Measurements from ENCODE around the gene KCNT2. TPM values are rescaled to one million over a fixed set of nuclear protein-coding genes. Genes with fewer than 3 reads are reported as not detected.

Gene KCNT2
- total RNA-seq, 1 experiment from 2014 or later = 0.41 TPM

DNA sequence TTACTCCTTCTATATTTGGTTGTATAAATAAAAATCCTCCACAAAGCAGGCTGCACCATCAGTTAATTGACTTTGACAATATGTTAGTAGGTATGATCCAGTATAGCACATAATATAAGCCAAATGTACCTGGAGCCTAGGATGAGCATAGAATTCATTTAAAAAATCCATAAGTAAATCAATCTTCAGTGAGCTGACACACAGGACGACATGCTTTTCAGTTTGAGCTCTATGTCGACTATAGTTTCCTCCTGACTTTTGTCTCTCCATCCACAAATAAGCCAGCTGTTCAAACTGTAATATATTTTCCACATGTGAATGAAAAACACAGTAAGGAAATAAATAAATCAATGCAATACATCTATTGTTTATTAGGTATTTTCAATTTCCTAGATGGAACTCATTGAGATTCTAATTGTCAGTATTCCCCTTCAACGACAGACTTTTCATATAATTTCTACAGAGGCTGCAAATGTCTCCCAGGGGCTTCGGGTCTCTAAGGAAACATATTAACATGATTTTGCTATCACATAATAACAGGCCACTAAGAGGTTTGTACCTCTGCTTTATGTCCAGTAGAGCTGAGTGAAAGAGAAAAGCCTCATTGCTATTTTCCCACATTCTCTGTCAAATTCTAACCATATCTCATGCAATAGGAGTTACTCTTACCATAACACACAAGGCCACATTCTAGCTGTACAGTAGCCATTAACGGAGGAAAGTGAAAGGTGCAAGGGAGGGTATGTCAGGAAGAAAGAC is 180.1 kb downstream of the KCNT2 start:
- no peak for DNase-seq (ENCODE audit: low read depth, low spot score)
- H3K4me1 ChIP-seq (ENCODE audit: control insufficient read depth, insufficient read depth, low read length) = no peaks in the 10 kb centered on the region
- TF ChIP-seq TCF7L2 (IDR thresholded peaks at IDR 0.05; ENCODE audit: low read depth, low read length) (no peak), SIN3A (IDR thresholded peaks at IDR 0.05; ENCODE audit: borderline replicate concordance, insufficient read depth, low read depth, low read length) (no peak), POLR2AphosphoS5 (IDR thresholded peaks at IDR 0.05; ENCODE audit: low read depth, low read length) (no peak)
- TF ChIP-seq, protein P1, sequence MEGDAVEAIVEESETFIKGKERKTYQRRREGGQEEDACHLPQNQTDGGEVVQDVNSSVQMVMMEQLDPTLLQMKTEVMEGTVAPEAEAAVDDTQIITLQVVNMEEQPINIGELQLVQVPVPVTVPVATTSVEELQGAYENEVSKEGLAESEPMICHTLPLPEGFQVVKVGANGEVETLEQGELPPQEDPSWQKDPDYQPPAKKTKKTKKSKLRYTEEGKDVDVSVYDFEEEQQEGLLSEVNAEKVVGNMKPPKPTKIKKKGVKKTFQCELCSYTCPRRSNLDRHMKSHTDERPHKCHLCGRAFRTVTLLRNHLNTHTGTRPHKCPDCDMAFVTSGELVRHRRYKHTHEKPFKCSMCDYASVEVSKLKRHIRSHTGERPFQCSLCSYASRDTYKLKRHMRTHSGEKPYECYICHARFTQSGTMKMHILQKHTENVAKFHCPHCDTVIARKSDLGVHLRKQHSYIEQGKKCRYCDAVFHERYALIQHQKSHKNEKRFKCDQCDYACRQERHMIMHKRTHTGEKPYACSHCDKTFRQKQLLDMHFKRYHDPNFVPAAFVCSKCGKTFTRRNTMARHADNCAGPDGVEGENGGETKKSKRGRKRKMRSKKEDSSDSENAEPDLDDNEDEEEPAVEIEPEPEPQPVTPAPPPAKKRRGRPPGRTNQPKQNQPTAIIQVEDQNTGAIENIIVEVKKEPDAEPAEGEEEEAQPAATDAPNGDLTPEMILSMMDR (IDR thresholded peaks at IDR 0.05) = no peak
- TF ChIP-seq, protein P2, sequence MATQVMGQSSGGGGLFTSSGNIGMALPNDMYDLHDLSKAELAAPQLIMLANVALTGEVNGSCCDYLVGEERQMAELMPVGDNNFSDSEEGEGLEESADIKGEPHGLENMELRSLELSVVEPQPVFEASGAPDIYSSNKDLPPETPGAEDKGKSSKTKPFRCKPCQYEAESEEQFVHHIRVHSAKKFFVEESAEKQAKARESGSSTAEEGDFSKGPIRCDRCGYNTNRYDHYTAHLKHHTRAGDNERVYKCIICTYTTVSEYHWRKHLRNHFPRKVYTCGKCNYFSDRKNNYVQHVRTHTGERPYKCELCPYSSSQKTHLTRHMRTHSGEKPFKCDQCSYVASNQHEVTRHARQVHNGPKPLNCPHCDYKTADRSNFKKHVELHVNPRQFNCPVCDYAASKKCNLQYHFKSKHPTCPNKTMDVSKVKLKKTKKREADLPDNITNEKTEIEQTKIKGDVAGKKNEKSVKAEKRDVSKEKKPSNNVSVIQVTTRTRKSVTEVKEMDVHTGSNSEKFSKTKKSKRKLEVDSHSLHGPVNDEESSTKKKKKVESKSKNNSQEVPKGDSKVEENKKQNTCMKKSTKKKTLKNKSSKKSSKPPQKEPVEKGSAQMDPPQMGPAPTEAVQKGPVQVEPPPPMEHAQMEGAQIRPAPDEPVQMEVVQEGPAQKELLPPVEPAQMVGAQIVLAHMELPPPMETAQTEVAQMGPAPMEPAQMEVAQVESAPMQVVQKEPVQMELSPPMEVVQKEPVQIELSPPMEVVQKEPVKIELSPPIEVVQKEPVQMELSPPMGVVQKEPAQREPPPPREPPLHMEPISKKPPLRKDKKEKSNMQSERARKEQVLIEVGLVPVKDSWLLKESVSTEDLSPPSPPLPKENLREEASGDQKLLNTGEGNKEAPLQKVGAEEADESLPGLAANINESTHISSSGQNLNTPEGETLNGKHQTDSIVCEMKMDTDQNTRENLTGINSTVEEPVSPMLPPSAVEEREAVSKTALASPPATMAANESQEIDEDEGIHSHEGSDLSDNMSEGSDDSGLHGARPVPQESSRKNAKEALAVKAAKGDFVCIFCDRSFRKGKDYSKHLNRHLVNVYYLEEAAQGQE (IDR thresholded peaks at IDR 0.05; ENCODE audit: insufficient read depth in 1 of 2, low read depth in 2 of 2, low read length in 1 of 2) = no peak
- POLR2A ChIA-PET = no interaction called here
- H3K27me3 ChIP-seq (ENCODE audit: control insufficient read depth, insufficient read depth, low read length) = no peaks in the 10 kb centered on the region
- no peak overlapping the region for H3K27ac ChIP-seq (ENCODE audit: low read length)
- in situ Hi-C loops (cut with HindIII; ENCODE audit: low pct_unique_long_range_greater_than_20kb, low sequenced_read_pairs) (no loop called here), intact Hi-C loops (cut with micrococcal nuclease; ENCODE audit: unreplicated experiment) (no loop called here)
- no TSS peak for BruUV-seq (replicated peaks)
- no peak for ATAC-seq
- CTCF ChIA-PET = no interaction called here
- no peak overlapping the region for H3K4me3 ChIP-seq (ENCODE audit: low read depth in 2 of 2, low read length in 2 of 2)
- H3K36me3 ChIP-seq (ENCODE audit: control insufficient read depth, insufficient read depth, low read length) = no peaks in the 10 kb centered on the region
- no peaks in the 10 kb centered on the region for H3K9me3 ChIP-seq (ENCODE audit: control insufficient read depth, insufficient read depth, low read depth, low read length)

DNA sequence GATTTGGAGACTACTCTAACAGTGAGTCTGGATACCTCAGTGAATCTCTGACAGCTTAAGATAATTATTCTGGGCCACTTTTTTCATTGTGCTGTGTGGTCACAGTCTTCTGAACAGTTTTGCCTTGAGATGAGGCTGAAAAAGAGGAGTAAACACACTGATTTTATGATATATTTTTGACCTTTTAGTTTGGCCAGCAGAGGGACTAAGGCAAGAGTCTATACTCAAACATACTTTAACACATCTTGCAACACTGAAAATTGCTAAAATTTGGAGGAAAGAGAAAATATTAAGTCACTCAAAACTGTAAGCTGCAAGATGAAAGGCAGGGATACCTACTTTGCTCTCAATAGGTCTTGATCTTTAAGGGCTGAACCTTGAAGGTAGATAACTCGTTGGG is 182.7 kb downstream of the KCNT2 start:
- intact Hi-C loops (cut with micrococcal nuclease; ENCODE audit: unreplicated experiment) (no loop called here), in situ Hi-C loops (cut with HindIII; ENCODE audit: low pct_unique_long_range_greater_than_20kb, low sequenced_read_pairs) (no loop called here)
- ChIA-PET CTCF (no interaction called here), POLR2A (no interaction called here)
- Histone ChIP-seq H3K27ac (ENCODE audit: low read length) (no peak overlapping the region), H3K36me3 (ENCODE audit: control insufficient read depth, insufficient read depth, low read length) (no peaks in the 10 kb centered on the region), H3K4me1 (ENCODE audit: control insufficient read depth, insufficient read depth, low read length) (no peaks in the 10 kb centered on the region), H3K9me3 (ENCODE audit: control insufficient read depth, insufficient read depth, low read depth, low read length) (no peaks in the 10 kb centered on the region), H3K4me3 (ENCODE audit: low read depth in 2 of 2, low read length in 2 of 2) (no peak overlapping the region), H3K27me3 (ENCODE audit: control insufficient read depth, insufficient read depth, low read length) (no peaks in the 10 kb centered on the region)
- no TSS peak for BruUV-seq (replicated peaks)
- TF ChIP-seq SIN3A (IDR thresholded peaks at IDR 0.05; ENCODE audit: borderline replicate concordance, insufficient read depth, low read depth, low read length) (no peak), POLR2AphosphoS5 (IDR thresholded peaks at IDR 0.05; ENCODE audit: low read depth, low read length) (no peak), TCF7L2 (IDR thresholded peaks at IDR 0.05; ENCODE audit: low read depth, low read length) (no peak)
- TF ChIP-seq, protein P1 (IDR thresholded peaks at IDR 0.05) = no peak
- TF ChIP-seq, protein P2 (IDR thresholded peaks at IDR 0.05; ENCODE audit: insufficient read depth in 1 of 2, low read depth in 2 of 2, low read length in 1 of 2) = no peak
- ATAC-seq (no peak), DNase-seq (ENCODE audit: low read depth, low spot score) (no peak)
